OCI-M1 (cell line): ENCODE data around the gene SDK1.
"Not testable (repeated sequence)": the region's sequence is repeated elsewhere in the genome, so short reads cannot be mapped to it uniquely, and the experiment has no call there.

Source experiments
- DNase-seq: peaks from one replicate; lab custom pipeline; 2025; lab: John Stamatoyannopoulos, UW

Gene SDK1

GRCh38 chr7:4204513-4205165 lies 903.6 kb downstream of the SDK1 start:
- no peak for DNase-seq

- no peak for DNase-seq
These were observed 904.8 kb downstream of the SDK1 start for GRCh38 chr7:4205828-4206227.

- no peak for DNase-seq
These were observed 906.0 kb downstream of the SDK1 start for GRCh38 chr7:4207011-4207410.

- DNase-seq, result no peak
These were observed 907.0 kb downstream of the SDK1 start for GRCh38 chr7:4208086-4208485.

- no peak for DNase-seq
These were observed 907.5 kb downstream of the SDK1 start for GRCh38 chr7:4208586-4208985.

GRCh38 chr7:4209126-4209525 lies 908.1 kb downstream of the SDK1 start:
- no peak for DNase-seq

GRCh38 chr7:4209966-4210365 lies 908.9 kb downstream of the SDK1 start:
- DNase-seq, result no peak

GRCh38 chr7:4210821-4211220 lies 909.8 kb downstream of the SDK1 start:
- no peak for DNase-seq

GRCh38 chr7:4211261-4211660 lies 910.2 kb downstream of the SDK1 start:
- no peak for DNase-seq

GRCh38 chr7:4212376-4212775 lies 911.3 kb downstream of the SDK1 start:
- DNase-seq, result no peak

- DNase-seq, result no peak
These were observed 913.5 kb downstream of the SDK1 start for GRCh38 chr7:4214291-4215155.

GRCh38 chr7:4215176-4215720 lies 914.2 kb downstream of the SDK1 start:
- DNase-seq, result no peak

GRCh38 chr7:4216016-4216415 lies 915.0 kb downstream of the SDK1 start:
- no peak for DNase-seq

GRCh38 chr7:4217126-4217660 lies 916.1 kb downstream of the SDK1 start:
- DNase-seq, result not testable (repeated sequence)

GRCh38 chr7:4218481-4218880 lies 917.4 kb downstream of the SDK1 start:
- no peak for DNase-seq

- no peak for DNase-seq
These were observed 919.0 kb downstream of the SDK1 start for GRCh38 chr7:4220011-4220410.

GRCh38 chr7:4221043-4221442 lies 920.0 kb downstream of the SDK1 start:
- DNase-seq, result no peak

GRCh38 chr7:4222676-4223075 lies 921.6 kb downstream of the SDK1 start:
- DNase-seq, result no peak

- no peak for DNase-seq
These were observed 924.3 kb downstream of the SDK1 start for GRCh38 chr7:4225361-4225771.

GRCh38 chr7:4225881-4226523 lies 925.0 kb downstream of the SDK1 start:
- DNase-seq, result no peak

GRCh38 chr7:4226524-4226882 lies 925.5 kb downstream of the SDK1 start:
- no peak for DNase-seq
